Gastrocnemius medialis (tissue), 4 donors: Measurements from ENCODE around the gene PPM1E.

ENCODE experiments used
- CTCF ChIP-seq, 5 experiments: fragments of 450-650 bp in 3 of 5; fragments of 200-600 bp in 2 of 5; sonication (generic) in 2 of 5; IDR thresholded peaks in 4 of 5; conservative IDR thresholded peaks in 1 of 5; 1 replicate in 4 of 5; 2 replicates in 1 of 5; pipeline ENCODE4 v1.5.1; 2016 to 2019; ENCODE audit warnings: antibody characterized with exemption in 5 of 5, mild to moderate bottlenecking in 3 of 5, moderate library complexity in 3 of 5
- POLR2A ChIP-seq, 2 donors: fragments of 450-650 bp; IDR thresholded peaks; one replicate each; pipeline ENCODE4 v1.6.1; 2017; ENCODE audit warnings: antibody characterized with exemption in 2 of 2, mild to moderate bottlenecking in 2 of 2, moderate library complexity in 2 of 2

GRCh38 chr17:58974354-58974753 lies 218.7 kb downstream of the PPM1E start:
- no peak for TF ChIP-seq CTCF (IDR thresholded peaks at IDR 0.05 in 4 of 5, conservative IDR thresholded peaks at IDR 0.05 in 1 of 5)
- no peak for TF ChIP-seq POLR2A (IDR thresholded peaks at IDR 0.05)
